Right ventricle myocardium superior (tissue), 1 donor: ENCODE measurements around the gene LYPD6B. TPM values are rescaled to one million over a fixed set of nuclear protein-coding genes. Genes with fewer than 3 reads are reported as not detected.

Experiments used
- ATAC-seq: fragments of 200-7000 bp; cut with Tn5 transposase; one replicate; pipeline ENCODE4 v1.9.1; 2020; ENCODE audit warnings: mild to moderate bottlenecking; ENCODE audit not compliant: poor library complexity
- DNase-seq: peaks from one replicate; pipeline ENCODE4 v3.0.0-alpha.2; 2020
- intact Hi-C: fragments of 100-400 bp; cut with DNase I; formaldehyde crosslinking; loops from one replicate; pipeline ENCODE4 v1.11.2; 2022
- total RNA-seq: library from RNA; stranded (reverse); fragmentation: NEBNext Ultra II Directional; extraction: Animal tissue kit (Norgen Biotek cat#: 25700); gene quantifications from one replicate; pipeline ENCODE4 v1.2.1, GENCODE V29; 2021
- donor health status: DM: no; HTN: yes; CAD: no; lungs with severe emphysema.

Gene LYPD6B
- total RNA-seq, 1 donor from 2014 or later, result not detected

GRCh38 chr2:149063177-149063576 lies 24.7 kb downstream of the LYPD6B start:
- intact Hi-C loops, result no loop called here
- ATAC-seq, result no peak

GRCh38 chr2:149064365-149064841 lies 25.9 kb downstream of the LYPD6B start:
- intact Hi-C loops, result no loop called here
- DNase-seq, result no peak
- ATAC-seq, result no peak

More at GRCh38 chr2:149063177-149063576, 24.7 kb downstream of the LYPD6B start:
- DNase-seq, result no peak

GRCh38 chr2:149064856-149065630 lies 26.5 kb downstream of the LYPD6B start:
- ATAC-seq (no peak), DNase-seq (no peak)
- intact Hi-C loops, result no loop called here

GRCh38 chr2:149068225-149068995 lies 29.9 kb downstream of the LYPD6B start:
- no peak for DNase-seq
- no peak for ATAC-seq
- intact Hi-C loops, result no loop called here

- intact Hi-C loops, result no loop called here
- ATAC-seq (peak; percentile 62), DNase-seq (no peak)
These were observed 30.7 kb downstream of the LYPD6B start for GRCh38 chr2:149068996-149069888.

GRCh38 chr2:149070681-149071320 lies 32.3 kb downstream of the LYPD6B start:
- ATAC-seq, result no peak
- intact Hi-C loops, result no loop called here

GRCh38 chr2:149075105-149075504 lies 36.6 kb downstream of the LYPD6B start:
- ATAC-seq (no peak), DNase-seq (no peak)
- intact Hi-C loops, result no loop called here

More at GRCh38 chr2:149070681-149071320, 32.3 kb downstream of the LYPD6B start:
- DNase-seq, result no peak

GRCh38 chr2:149075853-149076252 lies 37.4 kb downstream of the LYPD6B start:
- DNase-seq (no peak), ATAC-seq (no peak)
- intact Hi-C loops, result no loop called here

- intact Hi-C loops, result no loop called here
- no peak for ATAC-seq
- DNase-seq, result no peak
These were observed 38.4 kb downstream of the LYPD6B start for GRCh38 chr2:149076863-149077412.

GRCh38 chr2:149077861-149078260 lies 39.4 kb downstream of the LYPD6B start:
- intact Hi-C loops, result no loop called here
- no peak for DNase-seq
- no peak for ATAC-seq

- ATAC-seq (no peak), DNase-seq (no peak)
- intact Hi-C loops, result no loop called here
These were observed 41.6 kb downstream of the LYPD6B start for GRCh38 chr2:149080099-149080498.

- ATAC-seq (no peak), DNase-seq (no peak)
- intact Hi-C loops, result no loop called here
These were observed 42.5 kb downstream of the LYPD6B start for GRCh38 chr2:149080971-149081370.

GRCh38 chr2:149082079-149082478 lies 43.6 kb downstream of the LYPD6B start:
- intact Hi-C loops, result no loop called here
- ATAC-seq (no peak), DNase-seq (no peak)

GRCh38 chr2:149082735-149083134 lies 44.2 kb downstream of the LYPD6B start:
- DNase-seq (no peak), ATAC-seq (no peak)
- intact Hi-C loops, result no loop called here

- intact Hi-C loops, result no loop called here
- ATAC-seq (no peak), DNase-seq (no peak)
These were observed 46.7 kb downstream of the LYPD6B start for GRCh38 chr2:149084924-149085795.

GRCh38 chr2:149087751-149088150 lies 49.3 kb downstream of the LYPD6B start:
- ATAC-seq, result no peak
- intact Hi-C loops, result no loop called here
- DNase-seq, result no peak

GRCh38 chr2:149089068-149089467 lies 50.6 kb downstream of the LYPD6B start:
- intact Hi-C loops, result no loop called here
- ATAC-seq (no peak), DNase-seq (no peak)
